Stimulated activated CD4-positive, alpha-beta T cell treated with anti-CD3 and anti-CD28 coated beads, Interleukin-4, amount 100 ng/mL, for 4 hours (primary cell): ENCODE measurements around the gene PTOV1.
A peak's percentile ranks its signal among the peaks of the same experiment; 100 is the strongest.

Experiments
- DNase-seq, 2 experiments: peaks; one replicate each; pipeline ENCODE4 v3.0.0-alpha.2; 2020

PTOV1 gene

GRCh38 chr19:49845414-49845813, 5.5 kb upstream of the PTOV1 start:
- no peak for DNase-seq

DNA sequence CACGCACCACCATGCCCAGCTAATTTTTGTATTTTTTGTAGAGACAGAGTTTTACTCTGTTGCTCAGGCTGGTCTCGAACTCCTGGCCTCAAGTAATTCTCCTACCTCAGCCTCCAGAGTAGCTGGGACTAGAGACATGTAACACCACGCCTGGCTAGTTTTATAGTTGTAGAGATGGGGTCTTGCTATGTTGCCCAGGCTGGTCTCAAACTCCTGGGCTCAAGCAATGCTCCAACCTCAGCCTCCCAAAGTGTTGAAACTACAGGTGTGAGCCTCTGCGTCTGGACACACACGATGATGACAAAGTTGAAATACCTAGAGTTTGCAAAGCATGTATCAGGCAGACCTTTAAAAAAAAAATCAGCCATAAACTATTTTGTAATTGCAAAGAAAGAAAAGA, 4.6 kb upstream of the PTOV1 start:
- DNase-seq = no peak

- no peak for DNase-seq
These were observed 2.9 kb upstream of the PTOV1 start for GRCh38 chr19:49847731-49848696.

DNA sequence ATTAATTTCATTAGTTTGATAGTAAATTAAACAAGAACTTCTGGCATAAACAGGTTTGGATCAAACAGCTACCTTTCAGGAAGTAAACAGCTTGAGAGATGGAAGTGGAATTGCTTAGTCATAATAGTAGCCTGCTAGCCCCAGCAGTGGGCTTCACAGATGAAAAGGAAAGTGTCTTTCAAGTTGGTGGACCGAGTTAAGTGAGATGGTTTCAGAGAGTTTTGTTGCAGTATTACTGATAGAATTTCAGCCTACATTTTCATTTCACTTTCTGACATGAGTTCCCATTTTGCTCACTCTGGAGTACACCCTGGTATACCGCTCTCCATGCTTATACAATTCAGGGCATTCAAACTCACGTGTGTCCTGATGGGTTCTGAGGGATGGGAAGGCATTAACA, 2.0 kb upstream of the PTOV1 start:
- DNase-seq = no peak

DNA sequence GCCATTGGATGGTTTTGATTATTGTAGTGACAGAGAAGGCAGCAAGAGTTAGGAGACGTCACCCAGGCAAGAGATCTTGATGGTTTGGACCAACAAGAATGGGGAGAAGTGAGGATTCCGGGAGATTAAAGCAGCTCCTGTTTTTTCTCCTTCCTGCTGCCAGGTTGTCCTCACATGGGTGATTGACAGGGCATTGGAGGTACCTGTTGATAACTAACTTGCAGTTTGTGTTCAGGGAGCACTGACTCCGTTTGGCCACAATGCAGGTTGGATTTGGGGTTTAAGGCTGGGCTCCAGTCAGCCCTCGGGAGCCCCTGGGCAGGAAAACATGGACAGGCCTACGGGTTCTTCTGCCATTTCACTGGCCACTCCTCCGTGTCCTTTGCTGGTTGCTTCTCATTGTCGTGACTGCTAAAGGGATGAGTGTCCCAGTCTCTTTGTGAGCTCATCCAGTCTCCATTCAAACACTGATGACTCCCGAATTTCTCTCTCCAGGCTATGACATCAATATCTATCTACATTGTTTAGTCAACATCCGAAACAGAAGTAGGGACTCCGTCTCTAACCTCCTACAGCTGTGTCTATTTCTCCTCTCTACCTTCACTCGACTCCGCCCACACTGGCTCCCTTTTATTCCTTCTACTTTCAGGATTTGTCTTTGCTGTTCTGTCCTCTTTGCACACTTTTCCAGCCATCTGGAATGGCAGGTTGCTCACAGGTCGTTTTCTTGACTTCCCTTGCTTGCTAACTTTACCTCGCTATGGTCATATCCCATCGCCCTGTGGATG, 1.3 kb upstream of the PTOV1 start:
- DNase-seq = no peak

GRCh38 chr19:49850221-49850486, 805 bp upstream of the PTOV1 start:
- DNase-seq = no peak

DNA sequence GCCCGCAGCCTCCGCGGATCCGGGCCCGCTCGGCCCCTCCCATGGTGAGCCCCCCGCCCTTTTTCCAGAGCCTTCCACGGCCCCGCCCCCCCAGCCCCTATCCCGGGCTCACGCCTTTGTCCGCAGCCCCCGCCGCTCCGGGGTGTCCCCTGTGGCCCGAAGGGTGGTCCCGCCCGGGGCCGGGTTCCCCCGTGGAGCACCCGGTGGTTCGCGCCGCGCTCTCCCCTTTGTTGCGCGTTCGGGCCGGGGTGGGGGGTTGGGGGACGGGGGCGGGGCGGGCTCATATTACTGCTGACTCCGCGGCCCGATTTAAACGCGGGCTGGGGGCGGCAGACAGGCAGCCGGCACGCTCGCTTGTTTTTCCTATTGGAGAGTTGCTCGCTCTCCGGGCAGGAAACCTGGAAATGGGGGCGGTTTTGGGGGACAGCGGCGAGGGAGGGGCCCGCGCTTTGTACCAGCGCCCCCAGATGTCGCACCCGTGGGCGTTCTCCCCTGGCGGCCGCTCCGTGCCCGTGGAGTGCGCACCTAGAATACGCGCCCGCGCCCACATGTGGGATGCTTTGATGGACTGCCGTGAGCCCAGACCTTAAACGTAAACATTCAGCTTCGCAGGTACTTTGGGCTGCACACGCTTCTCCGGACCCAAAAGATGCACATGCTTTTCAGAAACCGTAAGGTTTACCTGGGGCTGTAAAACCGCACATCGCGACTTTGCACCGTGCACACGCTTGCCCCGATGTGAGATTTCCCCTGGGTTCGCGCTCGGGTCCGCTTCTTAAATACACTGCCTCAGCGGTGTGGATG, 699 bp downstream of the PTOV1 start:
- peak; percentile 29 to 41 for DNase-seq

GRCh38 chr19:49852631-49853126, 1.7 kb downstream of the PTOV1 start:
- DNase-seq = peak in 1 of 2 experiments; percentile 33

DNA sequence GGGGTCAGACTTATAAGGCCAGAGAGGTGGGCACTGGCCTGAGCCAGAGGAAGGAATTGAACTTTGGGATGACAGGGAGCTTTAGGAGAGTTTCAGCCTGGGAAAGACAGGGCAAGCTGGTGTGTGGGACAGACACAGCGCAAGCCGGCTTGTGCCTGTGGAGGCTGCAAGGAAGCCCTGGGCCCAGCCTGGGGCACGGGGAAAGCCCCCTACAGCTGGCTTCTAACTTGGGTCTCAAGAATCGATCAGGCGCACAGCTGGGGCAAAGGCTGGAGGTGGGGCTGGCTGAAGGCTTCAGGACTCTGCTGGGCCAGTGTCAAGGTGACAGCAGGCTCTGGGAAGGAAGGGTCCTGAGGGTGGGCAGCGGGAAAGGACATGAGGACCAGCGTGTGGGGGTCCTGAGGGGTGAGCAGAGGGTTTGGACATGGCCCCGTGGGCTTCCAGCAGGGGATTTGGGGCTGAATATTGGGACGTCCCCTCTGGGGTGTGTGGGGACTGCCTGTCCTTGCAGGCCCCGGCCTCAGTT, 3.0 kb downstream of the PTOV1 start:
- no peak for DNase-seq

DNA sequence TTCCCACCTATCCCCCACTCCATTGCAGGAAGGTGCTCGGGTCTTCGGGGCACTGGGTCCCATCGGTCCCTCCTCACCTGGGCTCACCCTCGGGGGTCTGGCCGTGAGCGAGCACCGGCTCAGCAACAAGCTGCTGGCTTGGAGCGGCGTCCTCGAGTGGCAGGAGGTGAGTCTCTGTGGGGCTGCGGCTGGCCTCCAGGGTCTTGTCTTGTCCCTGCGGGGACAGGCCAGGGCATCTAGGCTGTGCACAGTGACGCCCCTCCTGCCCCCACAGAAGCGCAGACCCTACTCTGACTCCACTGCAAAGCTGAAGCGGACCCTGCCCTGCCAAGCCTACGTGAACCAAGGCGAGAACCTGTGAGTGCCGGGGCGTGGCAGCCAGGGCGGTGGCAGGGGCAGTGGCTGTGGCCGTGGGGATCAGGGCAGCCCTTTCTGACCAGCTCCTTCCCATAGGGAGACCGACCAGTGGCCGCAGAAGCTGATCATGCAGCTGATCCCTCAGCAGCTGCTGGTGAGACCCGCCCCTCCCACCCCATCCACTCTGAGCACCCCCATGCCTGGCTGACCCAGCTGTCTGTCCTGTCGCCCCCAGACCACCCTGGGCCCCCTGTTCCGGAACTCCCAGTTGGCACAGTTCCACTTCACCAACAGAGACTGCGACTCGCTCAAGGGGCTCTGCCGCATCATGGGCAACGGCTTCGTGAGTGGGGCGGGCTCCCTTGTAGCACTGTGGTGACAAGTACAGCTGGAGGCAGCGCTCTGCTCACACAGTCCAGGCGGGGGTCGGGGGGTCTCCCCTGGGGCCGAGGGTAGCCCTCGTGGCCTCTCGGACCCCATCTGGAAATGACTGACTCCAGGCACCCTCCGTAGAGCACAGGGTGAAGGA, 3.7 kb downstream of the PTOV1 start:
- DNase-seq = no peak

GRCh38 chr19:49855277-49855675, 4.3 kb downstream of the PTOV1 start:
- no peak for DNase-seq

DNA sequence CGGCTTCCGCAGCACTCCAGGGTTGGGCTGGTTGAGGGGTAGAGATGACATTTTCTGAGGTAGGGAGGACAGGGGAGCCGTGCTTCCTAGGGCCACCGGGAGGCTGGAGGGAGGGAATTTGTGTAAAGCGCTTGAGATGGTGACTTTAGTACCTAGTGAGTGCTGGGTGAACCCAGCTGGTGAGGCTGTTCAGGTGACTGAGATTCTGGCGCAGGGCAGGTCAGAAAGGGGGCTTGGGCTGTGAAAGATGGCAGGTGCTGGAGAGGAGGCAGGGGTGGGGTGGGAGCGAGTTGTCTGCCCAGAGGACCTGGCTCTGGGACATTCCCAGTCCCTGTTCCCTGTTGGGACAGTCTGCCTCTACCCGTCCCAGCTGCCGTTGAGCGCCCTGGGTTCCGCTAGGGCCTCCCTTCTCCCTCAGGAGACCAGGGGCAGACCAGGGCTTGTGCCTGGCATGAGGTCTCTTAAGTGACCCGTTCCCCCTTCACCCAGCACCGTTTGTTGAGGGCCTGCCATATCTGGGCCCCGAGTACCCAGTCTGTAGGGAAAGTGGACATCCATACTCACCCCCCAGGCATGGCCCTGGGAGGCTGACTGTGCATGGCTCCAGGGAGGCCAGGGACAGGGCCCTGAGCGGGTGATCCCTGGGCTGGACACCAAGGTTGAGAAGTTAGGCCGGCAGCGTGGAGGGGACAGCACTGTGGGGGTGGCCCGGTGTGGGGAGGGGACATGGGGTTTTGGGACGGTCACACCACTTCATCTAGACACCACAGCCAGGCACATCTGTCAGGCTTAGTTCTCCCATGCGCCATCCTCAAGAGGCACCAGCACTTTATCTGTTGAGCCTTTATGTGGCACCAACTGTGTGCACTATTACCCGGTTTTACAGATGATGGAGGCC, 5.0 kb downstream of the PTOV1 start:
- no peak for DNase-seq

DNA sequence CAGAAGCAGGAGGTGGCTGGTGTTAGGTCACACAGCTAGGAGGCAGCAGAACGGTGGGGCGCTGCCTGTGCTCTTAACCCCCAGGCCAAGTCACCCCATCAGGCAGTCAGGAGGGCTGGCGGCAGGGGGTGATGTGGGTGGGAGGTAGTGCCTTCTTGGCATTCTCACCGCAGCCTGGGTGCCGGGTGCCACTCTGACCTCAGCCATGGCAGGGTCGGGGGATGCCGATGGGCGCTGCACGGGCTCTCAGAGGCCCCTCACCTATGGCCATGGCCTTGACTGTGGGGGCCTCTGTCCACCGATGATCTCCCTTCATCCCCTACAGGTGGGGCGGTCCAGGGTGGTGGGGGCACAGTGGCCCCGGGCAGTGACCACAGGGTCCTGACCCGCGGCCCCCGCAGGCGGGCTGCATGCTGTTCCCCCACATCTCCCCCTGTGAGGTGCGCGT, 5.6 kb downstream of the PTOV1 start:
- no peak for DNase-seq

- DNase-seq = no peak
These were observed 6.3 kb downstream of the PTOV1 start for GRCh38 chr19:49857061-49857837.

- no peak for DNase-seq
These were observed 6.8 kb downstream of the PTOV1 start for GRCh38 chr19:49857838-49858087.

DNA sequence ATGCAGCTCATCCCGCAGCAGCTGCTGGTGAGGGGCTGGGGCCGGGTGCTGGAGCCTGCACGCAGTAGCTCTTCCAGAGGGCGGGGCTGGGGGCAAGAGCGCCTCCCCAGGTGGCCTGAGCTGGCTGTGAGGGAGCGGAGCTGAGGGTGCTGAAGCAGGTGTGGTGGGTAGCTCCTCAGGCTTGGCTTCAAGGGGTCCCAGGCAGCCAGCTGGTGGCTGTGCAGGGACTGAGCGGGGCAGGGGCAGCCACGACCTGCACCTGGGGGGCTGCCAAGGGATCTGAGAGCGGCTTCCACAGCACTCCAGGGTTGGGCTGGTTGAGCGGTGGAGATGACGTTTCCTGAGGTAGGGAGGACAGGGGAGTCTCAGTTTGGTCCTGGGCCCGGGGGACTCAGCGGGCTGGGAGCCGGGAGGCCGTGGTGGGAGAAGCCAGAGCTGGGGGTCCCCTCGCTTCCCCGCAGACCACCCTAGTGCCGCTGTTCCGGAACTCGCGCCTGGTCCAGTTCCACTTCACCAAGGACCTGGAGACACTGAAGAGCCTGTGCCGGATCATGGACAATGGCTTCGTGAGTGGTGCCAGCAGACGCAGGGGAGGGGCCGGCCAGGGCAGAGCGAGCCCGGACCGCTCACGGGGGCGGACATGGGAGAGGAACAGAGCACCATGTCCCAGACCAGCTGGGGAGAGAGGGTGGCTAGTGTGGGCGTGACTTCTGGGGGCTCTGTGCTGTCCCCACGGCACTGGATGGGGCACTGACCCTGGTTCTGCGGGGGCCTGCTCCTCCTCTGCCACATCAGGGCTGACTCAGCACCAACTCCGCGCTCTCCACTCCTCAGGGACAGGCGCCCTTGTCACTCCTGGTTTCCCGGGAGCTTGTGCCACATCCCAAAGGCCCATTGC, 7.4 kb downstream of the PTOV1 start:
- no peak for DNase-seq

DNA sequence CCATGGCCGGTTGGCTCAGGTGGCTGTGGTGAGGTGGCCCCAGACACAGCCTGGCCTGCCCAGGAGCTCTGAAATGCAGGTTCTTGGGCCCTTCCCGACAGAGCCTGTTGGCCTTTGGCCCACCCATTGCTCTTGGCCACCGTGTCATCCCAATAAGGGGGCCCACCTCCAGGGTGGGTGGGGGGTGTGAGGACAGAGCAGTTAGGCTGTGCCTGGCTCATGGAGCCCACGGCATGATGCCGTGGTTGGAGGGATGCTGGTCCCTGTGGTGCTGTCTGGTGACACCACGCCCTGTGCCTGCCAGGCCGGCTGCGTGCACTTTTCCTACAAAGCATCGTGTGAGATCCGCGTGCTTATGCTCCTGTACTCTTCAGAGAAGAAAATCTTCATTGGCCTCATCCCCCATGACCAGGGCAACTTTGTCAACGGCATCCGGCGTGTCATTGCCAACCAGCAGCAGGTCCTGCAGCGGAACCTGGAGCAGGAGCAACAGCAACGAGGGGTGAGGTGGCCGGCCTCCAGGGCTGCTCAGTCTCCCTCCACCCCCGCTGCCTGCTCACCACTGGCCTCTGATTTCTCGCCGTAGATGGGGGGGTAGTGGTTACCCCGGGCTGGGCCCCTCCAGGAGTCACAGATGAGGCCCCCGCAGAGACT, 8.8 kb downstream of the PTOV1 start:
- no peak for DNase-seq

GRCh38 chr19:49860336-49861102, 9.6 kb downstream of the PTOV1 start:
- no peak for DNase-seq
